HG03460 (cell line): ENCODE measurements around the gene ROCK2.
"Not testable (repeated sequence)": the region's sequence is repeated elsewhere in the genome, so short reads cannot be mapped to it uniquely, and the experiment has no call there.

Experiments
- ATAC-seq: cut with Tn5 transposase; IDR thresholded peaks from one replicate; pipeline ENCODE4 v1.9.1; 2021; ENCODE audit not compliant: unreplicated experiment

ROCK2 gene

DNA sequence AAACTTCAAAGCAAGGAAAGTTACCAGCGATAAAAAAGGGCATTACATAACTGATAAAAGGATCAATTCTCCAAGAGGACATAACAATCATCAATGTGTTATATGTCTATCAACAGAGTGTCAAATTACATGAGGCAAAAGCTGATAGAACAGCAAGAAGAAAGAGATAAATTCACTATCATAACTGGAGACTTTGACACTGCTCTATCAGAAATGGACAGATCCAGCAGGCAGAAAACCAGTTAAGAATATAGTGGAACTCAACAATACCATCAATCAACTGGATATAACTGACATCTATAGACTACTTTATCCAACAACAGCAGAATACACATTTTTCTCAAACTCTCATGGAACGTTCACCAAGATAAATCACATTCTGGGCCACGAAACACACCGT is 65.0 kb downstream of the ROCK2 start:
- ATAC-seq, result no peak

DNA sequence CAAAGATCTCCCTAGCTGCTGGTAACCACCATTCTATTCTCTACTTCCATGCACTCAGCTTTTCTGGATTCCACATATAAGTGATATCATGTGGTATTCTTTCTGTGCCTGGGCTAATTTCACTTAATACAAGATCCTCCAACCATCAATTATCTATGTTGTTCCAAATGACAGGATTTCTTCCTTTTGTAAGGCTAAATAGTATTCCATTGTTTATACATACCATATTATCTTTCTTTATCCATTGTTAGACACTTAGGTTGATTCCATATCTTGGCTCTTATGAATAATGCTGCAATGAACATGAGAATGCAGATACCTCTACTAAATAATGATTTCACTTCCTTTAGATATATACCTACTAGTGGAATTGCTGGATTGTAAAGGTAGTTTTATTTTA is 66.2 kb downstream of the ROCK2 start:
- ATAC-seq, result no peak

DNA sequence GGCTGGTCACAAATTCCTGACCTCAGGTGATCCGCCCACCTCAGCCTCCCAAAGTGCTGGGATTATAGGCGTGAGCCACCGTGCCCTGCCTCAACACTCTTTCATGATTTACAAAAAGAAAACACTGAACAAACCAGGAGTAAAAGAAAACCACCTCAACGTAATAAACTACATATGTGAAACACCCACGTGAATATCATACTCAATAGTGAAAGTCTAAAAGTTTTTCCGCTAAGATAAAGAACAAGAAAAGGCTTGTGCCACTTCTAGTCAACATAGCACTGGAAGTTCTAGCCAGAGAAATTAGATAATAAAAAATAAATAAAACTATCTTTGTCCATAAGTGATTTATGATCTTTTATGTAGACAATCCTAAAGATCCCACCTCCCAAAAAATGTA is 68.5 kb downstream of the ROCK2 start:
- no peak for ATAC-seq

DNA sequence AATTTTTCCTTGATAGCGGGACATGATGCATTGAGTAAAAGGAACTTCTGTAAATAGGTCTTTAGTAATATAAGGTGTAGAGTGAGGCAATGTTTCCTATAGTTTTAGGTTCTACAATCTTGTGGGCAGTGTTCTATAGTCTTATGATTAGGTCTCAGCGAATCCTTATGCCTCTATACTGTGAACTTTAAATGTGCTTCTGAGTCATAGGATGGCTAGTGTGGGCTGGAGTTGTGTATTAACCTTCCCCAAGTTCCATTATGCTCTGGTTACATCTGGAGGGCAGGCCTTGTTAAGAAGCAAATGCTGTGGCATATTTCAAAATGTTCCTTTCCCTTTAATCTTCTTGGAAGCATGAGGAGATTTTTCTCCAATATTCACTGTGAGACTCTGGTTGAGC is 73.5 kb downstream of the ROCK2 start:
- ATAC-seq, result no peak

DNA sequence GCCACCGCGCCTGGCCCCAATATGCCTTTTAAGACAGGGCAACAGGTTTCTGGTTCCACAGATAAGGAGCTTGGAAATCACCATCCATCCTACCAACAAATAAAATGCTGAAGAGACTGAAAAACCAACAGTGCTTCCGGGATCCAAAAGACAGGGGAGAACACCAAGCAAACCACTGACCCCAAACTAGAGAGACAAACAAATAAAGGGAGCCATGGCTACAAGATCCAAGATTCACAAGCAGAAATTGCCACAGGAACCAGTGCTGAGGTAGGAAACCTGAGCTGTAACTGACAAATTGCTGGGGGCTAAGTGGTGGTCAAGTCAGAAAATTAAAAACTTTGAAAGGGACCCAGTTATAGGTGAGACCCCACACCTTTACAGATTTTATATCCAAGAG is 76.5 kb downstream of the ROCK2 start:
- ATAC-seq, result no peak

DNA sequence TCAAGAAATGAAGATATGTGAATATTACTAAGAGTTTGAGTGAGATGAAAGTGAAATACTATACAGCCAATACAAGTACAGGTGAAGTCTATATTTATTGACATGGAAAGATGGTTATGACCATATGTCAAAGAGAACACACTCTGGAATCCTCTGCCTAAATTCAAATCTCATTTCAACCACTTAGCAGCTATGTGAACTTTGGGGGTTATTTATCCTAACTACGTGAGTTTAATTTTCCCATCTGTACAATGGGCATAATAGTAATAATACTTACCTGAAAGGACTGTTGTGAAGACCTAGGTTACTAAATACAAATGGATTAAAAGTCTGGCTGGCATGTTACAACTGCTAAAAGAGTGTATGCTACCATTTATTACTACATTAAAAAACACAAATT is 79.6 kb downstream of the ROCK2 start:
- no peak for ATAC-seq

DNA sequence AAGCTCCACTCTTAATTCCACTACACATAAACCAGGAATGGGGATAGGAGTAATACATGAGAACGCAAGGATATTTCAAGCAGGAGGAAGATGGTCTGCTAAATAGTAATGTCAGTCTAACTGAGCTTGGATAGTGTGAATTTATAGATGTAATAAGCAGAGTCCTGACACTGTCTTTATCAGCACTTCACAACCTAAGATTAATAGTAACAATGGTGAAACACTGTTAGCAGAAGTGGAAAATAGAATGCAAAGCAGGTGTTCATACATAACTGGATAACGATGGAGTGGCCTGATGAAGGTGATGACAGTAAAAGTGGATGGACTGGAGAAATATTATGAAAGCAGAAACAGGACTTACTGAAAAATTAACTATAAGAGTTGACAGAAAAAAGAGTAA is 80.4 kb downstream of the ROCK2 start:
- ATAC-seq, result no peak

DNA sequence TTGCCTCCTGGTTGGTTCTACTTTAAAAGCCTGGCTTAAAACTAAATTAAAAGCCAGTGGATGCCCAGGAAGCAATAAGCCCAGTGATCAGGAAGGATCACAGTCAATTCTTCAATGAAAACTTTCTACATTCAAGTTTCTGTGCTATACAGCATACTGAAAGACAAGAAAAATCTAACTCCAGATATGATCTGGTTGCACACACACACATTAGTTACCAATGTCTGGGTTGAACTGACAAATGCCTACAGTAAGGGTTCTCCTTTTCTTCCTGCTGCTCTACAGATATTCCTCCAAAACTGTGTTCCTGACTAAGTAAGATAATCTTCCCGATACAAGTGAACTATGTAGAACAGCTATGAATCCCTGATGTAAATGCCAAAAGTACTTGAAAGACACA is 81.3 kb downstream of the ROCK2 start:
- ATAC-seq, result no peak

DNA sequence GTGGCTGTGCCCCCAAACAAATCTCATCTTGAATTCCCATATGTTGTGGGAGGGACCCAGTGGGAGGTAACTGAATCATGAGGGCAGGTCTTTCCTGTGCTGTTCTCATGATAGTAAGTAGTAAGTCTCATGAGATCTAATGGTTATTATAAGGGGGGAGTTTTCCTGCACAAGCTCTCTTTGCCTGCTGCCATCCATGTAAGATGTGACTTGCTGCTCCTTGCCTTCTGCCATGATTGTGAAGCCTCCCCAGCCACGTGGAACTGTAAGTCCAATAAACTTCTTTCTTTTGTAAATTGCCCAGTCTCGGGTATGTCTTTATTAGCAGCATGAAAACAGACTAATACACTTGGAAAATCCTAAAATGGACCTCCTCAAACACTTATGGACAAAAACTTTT is 82.0 kb downstream of the ROCK2 start:
- ATAC-seq, result not testable (repeated sequence)

DNA sequence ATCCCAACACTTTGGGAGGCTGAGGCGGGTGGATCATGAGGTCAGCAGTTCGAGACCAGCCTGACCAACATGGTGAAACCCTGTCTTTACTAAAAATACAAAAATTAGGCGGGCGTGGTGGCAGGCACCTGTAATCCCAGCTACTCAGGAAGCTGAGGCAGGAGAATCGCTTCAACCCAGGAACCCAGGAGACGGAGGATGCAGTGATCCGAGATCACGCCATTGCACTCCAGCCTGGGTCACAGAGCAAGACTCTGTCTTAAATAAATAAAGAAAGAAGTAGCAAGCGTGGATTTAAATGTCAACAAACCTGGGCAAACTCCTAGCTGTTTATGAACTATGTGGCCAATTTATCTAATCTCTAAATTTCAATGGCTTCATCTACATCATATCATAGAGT is 82.9 kb downstream of the ROCK2 start:
- not testable (repeated sequence) for ATAC-seq

DNA sequence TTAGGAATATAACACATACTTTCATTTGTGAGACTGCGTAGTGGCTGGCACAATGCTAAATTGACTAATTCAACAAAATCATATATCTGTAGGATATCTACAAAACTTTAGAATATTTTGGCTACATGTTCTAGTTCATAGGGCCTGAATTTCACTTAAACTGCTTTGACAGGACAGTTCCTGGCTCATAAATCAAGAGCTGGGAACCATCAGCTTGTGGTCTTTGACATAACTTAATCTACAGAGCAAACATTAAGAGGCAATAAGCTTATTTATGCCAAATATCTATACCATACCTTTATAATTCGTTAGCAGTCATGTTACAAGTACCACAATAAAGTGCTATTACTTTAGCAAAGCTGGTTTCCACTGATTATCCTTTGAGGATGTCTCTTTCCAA is 83.5 kb downstream of the ROCK2 start:
- no peak for ATAC-seq

DNA sequence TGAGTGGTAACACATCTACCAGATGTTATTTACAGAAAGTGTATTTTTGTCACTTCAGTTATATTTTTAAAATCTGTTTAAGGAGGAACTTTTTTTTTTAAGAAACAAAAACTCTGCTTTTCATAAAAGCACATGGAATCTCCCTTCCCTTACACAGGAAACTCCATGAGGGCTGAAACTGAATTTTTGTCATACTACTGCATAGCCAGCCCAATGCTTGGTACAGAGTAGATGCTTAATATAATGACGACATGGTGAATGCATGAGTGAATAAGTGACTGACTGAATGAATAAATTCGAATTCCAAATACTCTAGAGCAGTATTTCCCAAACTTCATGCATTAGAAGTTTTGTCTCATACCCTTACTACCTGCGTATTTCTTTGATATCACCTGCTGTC is 86.5 kb downstream of the ROCK2 start:
- no peak for ATAC-seq

DNA sequence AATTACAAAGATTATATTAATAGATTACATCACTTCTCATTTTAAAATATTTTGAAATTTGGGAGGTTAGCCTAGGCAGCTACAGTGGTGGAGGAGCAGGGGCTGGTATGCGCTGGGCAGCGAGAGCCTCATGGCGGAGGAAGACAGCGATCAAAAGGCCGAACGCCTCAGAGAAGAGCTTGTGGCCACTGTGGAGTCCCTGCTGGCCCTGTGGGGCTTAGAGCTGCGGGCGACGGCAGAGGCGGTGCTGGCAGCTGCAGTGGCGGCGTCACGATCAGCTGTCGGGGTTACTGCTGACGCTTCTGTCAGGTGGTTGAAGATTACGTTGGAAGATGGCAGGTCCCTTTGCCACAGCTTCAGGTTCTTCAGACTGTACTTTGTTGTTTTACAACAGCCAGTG is 87.4 kb downstream of the ROCK2 start:
- ATAC-seq, result no peak

DNA sequence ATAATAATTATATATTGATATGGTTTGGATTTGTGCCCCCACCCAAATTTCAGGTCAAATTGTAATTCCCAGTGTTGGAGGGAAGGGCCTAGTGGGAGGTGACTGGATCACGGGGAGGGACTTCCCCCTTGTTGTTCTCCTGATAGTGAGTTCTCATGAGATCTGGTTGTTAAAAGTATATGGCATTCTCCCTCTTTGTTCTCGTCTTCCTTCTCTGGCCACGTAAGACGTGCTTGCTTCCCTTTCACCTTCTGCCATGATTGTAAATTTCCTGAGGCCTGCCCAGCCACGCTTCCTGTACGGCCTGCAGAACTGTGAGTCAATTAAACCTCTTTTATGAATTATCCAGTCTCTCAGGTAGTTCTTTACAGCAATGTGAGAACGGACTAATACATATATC is 88.3 kb downstream of the ROCK2 start:
- no peak for ATAC-seq

DNA sequence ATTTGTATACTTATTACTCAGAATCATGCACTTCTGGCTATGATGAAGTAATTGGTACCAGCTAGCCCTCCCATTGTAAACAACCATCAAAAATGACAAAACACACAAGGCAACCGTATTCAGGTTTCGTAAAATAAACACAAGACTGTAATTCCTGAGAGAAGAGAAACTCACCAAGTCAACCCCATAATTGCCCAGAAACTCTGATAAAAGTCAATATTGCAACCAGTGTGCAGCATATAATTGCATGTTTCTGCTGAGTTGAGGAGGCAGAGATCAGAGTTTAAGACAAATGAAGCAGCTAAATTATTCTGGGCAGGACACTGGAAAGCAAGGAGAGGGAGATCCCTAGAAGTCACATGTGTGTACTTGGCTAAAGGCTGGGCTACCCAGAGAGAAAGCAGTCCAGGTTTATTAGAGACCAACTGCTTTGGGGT is 90.3 kb downstream of the ROCK2 start:
- no peak for ATAC-seq

DNA sequence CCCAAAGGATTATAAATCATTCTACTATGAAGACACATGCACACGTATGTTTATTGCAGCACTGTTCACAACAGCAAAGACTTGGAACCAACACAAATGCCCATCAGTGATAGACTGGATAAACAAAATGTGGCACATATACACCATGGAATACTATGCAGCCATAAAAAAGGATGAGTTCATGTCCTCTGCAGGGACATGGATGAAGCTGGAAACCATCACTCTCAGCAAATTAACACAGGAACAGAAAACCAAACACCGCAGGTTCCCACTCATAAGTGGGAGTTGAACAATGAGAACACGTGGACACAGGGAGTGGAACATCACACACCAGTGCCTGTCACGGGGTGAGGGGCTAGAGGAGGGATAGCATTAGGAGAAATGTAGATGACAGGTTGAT is 92.0 kb downstream of the ROCK2 start:
- ATAC-seq, result not testable (repeated sequence)

DNA sequence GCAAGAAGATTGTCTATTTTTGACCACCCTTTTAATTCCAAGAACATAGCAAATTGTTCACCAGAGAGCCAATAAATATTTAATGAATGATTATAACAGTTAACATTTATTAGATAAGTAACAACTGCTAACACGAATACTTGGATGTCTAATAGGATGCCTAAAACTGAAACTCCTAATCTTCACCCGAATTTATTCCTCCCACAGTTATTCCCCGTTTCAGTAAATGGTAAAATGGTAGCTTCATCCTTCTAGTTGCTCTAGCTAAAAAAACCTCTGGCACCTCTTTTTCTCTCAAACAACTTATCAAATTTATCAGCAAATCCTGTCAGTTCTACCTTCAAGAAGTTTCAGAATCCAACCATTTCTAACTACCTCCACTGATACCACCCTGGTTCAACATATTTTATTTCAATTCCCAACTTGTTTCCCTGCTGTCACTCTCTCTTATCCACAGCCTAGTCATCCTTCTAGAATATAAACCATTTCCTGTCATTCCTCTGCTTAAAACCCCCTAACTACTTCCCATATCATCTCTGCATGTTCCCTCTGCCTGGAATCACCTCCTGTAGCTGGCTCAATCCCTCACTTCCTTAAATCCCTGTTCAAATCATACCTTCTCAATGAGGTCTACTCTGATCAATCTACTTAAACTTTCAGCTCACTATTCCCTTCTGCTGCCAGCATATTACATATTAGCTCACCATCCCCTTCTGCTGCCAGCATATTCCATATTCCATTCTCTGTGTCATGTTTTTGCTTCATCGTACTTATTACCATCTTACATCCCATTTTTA is 93.8 kb downstream of the ROCK2 start:
- no peak for ATAC-seq

DNA sequence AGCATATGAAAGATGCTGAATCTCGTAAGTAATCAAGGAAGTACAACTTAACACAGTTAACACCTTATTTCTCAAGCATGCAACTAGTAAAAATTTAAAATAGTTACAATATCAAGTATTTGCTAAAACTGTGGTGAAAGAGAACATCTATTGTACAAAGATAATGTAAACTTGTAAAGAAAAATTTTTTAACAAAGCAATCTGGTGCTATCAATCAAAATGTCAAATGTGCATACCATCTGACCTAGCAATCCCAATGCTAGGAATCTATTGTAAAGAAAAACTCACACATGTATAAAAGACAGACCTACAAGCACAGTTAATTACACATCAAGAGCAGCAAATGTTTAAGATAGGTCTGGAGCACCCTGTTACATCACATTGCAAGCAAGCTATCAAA is 99.1 kb downstream of the ROCK2 start:
- ATAC-seq, result no peak

DNA sequence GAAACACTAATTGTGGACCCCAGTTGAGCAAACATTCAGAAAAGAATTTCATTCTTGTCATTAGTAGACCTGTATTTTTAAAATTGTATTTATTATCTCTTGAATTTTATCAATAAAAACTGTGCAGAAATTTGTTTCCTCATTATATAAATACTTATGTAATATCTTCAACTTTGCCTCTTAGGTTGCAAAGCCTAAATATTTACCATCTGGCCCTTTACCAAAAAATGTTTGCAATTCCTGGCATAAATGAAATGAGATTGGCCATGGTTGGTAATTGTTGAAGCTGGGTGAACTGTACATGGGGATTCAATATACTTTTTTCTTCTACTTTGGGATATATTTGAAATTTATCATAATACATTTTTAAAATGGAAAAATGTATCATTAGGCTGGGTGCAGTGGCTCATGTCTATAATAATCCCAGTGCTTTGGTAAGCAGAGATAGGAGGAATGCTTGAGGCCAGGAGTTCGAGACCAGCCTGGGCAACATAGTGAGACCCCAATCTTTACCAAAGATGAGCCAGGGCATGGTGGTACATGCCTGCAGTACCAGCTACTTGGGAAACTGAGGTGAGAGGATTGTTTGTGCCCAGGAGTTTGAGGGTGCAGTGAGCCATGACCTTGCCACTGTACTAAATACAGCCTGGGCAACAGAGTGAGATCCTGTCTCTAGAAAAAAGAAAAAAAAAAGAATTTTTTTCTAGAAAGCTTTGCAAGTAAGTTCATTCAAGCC is 100.2 kb downstream of the ROCK2 start:
- ATAC-seq, result no peak

DNA sequence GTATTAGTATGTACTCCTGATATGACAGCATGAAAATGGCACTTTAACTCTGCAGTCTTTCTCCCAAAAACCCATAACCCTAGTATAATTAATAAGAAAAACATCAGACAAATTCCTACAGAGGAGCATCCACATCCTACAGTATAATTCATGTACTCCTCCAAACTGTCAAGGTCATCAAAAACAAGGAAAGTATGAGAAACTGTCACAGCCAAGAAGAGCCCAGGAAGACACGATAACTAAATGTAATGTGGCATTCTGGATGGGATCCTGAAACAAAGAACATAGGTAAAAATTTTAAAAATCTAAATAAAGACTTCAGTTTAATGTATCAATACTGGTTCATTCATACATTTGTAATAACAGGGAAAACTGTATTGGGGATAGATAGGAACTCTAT is 100.9 kb downstream of the ROCK2 start:
- no peak for ATAC-seq

DNA sequence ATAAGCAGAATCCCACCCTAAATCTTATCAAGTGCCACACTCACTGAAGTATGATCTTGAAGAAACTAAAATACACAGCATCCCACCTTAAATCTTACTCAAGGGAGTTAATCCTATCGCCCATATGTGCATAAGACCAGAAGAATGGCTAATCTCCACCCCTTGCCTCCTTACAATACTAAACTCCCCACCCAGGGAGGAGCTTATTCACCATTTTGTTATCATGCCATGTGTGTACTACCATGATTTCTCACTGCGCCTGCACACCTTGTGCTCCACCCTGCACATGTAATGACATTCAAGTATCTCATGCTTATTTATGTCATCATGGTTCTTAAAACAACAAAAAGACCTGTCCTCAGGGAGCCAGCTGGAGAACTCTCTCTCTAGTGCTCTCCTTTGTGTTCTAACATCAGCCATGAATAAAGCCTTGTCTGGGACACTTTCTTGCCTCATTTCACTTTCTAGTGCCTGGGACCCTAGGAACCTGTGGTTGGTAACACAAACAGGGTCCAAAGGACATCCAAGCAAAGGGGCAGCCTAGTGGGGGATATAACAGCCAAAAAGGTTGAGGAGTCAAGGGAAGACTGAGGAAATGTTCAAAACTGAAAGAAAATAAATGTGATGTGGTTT is 101.8 kb downstream of the ROCK2 start:
- no peak for ATAC-seq
